Measurements from ENCODE around the gene PTPN13.

DNA sequence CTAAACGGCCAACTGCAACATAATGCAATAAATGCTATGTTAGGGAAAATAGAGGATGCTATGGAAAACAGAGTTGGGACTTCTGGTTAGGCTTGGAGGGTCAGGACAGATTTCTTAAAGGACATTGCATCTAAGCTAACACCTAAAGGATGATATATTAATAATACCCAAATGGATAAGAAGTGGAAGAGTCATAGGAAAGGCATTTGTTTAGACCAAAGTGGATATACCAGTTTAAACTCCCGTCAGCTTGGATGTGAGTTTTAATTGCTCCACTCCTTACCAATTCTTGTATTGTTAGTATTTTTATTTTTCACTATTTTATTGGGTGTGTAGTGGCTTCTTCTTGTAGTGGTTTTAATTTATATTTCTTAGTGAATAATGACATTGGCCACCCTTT, 93.9 kb downstream of the PTPN13 start:
- TF ChIP-seq EZH2 (IDR thresholded peaks at IDR 0.05; ENCODE audit: insufficient read depth, poor library complexity, severe bottlenecking) (no peak), EZH2phosphoT487 (IDR thresholded peaks at IDR 0.05; ENCODE audit: insufficient read depth, low read depth) (no peak)

Data from GM23248 (cell line).